Measurements from ENCODE around the gene UQCR11. TPM values are rescaled to one million over a fixed set of nuclear protein-coding genes. Genes with fewer than 3 reads are reported as not detected.

The UQCR11 gene
- total and polyA plus RNA-seq, 3 donors from 2014 or later = 45.8 to 105 (median 60.8) TPM

GRCh38 chr19:1567116-1567847, 38.0 kb downstream of the UQCR11 start:
- H3K36me3 ChIP-seq (ENCODE audit: low read depth, missing control alignments) = no peaks in the 10 kb centered on the region
- H3K27ac ChIP-seq = peak overlapping the region; percentile 81 to 87
- no peaks in the 10 kb centered on the region for H3K27me3 ChIP-seq
- no peak for DNase-seq
- H3K4me3 ChIP-seq = peak overlapping the region; percentile 67 to 76
- intact Hi-C loops (cut with DNase I; ENCODE audit: low total_unique reads) = no loop called here
- peaks cover 6% of the 10 kb centered on the region for H3K4me1 ChIP-seq
- 1% methylated on average over 79 of the region's 108 CpGs; no CpG with 5 or more reads in 1 of the 2 donors for WGBS, 2 donors
- TF ChIP-seq POLR2A (IDR thresholded peaks at IDR 0.05) (no peak), CTCF (IDR thresholded peaks at IDR 0.05) (no peak)
- no peaks in the 10 kb centered on the region for H3K9me3 ChIP-seq

GRCh38 chr19:1566392-1567115, 38.7 kb downstream of the UQCR11 start:
- no peaks in the 10 kb centered on the region for H3K9me3 ChIP-seq
- H3K36me3 ChIP-seq (ENCODE audit: low read depth, missing control alignments) = no peaks in the 10 kb centered on the region
- DNase-seq = peak; percentile 91
- 4 to 9% methylated on average over 4 to 36 of the region's 42 CpGs for WGBS, 2 donors
- H3K27me3 ChIP-seq = no peaks in the 10 kb centered on the region
- peaks cover 6% of the 10 kb centered on the region for H3K4me1 ChIP-seq
- H3K27ac ChIP-seq = peak overlapping the region; percentile 81 to 87
- peak overlapping the region; percentile 67 to 76 for H3K4me3 ChIP-seq
- intact Hi-C loops (cut with DNase I; ENCODE audit: low total_unique reads) = no loop called here
- TF ChIP-seq CTCF (IDR thresholded peaks at IDR 0.05) = no peak
- TF ChIP-seq POLR2A (IDR thresholded peaks at IDR 0.05) = no peak

GRCh38 chr19:1563251-1563650, 42.0 kb downstream of the UQCR11 start:
- no peaks in the 10 kb centered on the region for H3K27me3 ChIP-seq
- H3K9me3 ChIP-seq = no peaks in the 10 kb centered on the region
- H3K27ac ChIP-seq = no peak overlapping the region
- intact Hi-C loops (cut with DNase I; ENCODE audit: low total_unique reads) = no loop called here
- no peak for DNase-seq
- no peaks in the 10 kb centered on the region for H3K4me1 ChIP-seq
- H3K36me3 ChIP-seq (ENCODE audit: low read depth, missing control alignments) = no peaks in the 10 kb centered on the region
- WGBS, 2 donors = 78 to 85% methylated on average over 5 to 6 of the region's 6 CpGs
- H3K4me3 ChIP-seq = no peak overlapping the region
- no peak for TF ChIP-seq CTCF (IDR thresholded peaks at IDR 0.05)
- no peak for TF ChIP-seq POLR2A (IDR thresholded peaks at IDR 0.05)

- Histone ChIP-seq H3K4me3 (no peak overlapping the region), H3K4me1 (no peaks in the 10 kb centered on the region), H3K27me3 (no peaks in the 10 kb centered on the region), H3K9me3 (no peaks in the 10 kb centered on the region), H3K36me3 (ENCODE audit: low read depth, missing control alignments) (no peaks in the 10 kb centered on the region), H3K27ac (no peak overlapping the region)
- DNase-seq = no peak
- intact Hi-C loops (cut with DNase I; ENCODE audit: low total_unique reads) = no loop called here
- TF ChIP-seq POLR2A (IDR thresholded peaks at IDR 0.05) = no peak
- TF ChIP-seq CTCF (IDR thresholded peaks at IDR 0.05) = no peak
- 83 to 95% methylated on average over 3 to 17 of the region's 17 CpGs for WGBS, 2 donors
Observed at GRCh38 chr19:1561236-1561842, 43.9 kb downstream of the UQCR11 start.

All from testis (tissue), 3 donors.